Measurements from ENCODE around the gene RGMA.

The RGMA gene

DNA sequence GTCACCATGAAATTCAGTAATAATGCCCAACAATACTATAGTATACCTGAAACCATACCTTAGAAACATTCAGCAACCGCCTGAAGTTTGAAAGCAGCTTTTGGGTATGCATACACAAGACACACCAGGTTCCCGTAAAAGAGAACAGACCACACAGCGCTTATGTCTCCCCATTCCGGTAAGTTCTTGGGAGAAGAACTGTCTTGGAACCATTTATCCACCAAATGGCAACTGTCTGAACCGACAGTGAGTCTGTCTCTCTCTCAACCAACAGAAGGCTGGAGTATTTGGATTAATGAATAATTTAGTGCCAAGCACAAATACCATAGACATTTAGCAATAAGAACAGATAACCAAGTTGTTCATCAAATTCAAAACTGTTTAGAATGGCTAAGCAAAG is 7.6 kb downstream of the RGMA start:
- TF ChIP-seq, protein P1, sequence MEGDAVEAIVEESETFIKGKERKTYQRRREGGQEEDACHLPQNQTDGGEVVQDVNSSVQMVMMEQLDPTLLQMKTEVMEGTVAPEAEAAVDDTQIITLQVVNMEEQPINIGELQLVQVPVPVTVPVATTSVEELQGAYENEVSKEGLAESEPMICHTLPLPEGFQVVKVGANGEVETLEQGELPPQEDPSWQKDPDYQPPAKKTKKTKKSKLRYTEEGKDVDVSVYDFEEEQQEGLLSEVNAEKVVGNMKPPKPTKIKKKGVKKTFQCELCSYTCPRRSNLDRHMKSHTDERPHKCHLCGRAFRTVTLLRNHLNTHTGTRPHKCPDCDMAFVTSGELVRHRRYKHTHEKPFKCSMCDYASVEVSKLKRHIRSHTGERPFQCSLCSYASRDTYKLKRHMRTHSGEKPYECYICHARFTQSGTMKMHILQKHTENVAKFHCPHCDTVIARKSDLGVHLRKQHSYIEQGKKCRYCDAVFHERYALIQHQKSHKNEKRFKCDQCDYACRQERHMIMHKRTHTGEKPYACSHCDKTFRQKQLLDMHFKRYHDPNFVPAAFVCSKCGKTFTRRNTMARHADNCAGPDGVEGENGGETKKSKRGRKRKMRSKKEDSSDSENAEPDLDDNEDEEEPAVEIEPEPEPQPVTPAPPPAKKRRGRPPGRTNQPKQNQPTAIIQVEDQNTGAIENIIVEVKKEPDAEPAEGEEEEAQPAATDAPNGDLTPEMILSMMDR (IDR thresholded peaks at IDR 0.05; ENCODE audit: extremely low read depth, missing control alignments), result no peak
- DNase-seq (ENCODE audit: low spot score), result no peak

DNA sequence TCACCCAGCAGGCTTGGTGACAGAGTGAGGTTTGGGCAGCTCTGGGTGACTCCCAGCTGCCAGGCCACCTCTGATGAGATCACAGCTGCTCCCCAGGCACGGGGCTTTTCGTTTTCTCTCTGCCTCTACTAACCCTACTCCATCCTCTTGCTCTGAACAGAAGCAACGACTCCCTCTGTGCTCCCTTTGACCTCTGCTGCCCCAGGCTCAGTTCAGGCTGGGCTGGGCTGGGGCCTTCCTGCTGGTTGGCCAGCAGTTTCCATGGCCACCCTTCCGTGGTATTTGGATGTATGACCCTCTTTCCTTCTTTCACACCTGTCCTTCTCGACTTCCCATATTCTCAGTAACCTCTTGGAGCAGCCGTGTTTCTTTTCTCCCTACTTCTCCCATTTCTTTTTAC is 8.6 kb downstream of the RGMA start:
- TF ChIP-seq, protein P1 (IDR thresholded peaks at IDR 0.05; ENCODE audit: extremely low read depth, missing control alignments), result no peak
- DNase-seq (ENCODE audit: low spot score), result no peak

DNA sequence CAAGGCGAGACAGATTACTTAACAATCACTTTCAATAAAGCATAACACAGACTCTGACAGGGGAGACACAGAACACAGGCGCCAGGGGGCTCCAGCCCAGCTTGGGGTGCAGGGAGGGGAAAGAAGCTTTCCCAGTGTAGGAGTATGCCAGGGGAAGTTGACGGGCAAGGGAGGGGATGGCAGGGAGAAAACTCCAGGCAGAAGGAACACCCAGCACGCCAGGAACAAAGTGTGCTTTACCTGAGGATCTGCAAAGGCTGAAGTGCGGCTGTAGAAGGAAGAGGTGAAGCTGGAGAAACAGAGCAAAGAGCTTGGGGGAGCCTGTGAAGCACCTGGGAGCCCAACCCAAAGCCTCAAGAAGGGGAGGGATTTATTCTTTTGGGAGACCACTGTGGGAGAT is 12.1 kb downstream of the RGMA start:
- DNase-seq (ENCODE audit: low spot score), result no peak
- TF ChIP-seq, protein P1 (IDR thresholded peaks at IDR 0.05; ENCODE audit: extremely low read depth, missing control alignments), result no peak

DNA sequence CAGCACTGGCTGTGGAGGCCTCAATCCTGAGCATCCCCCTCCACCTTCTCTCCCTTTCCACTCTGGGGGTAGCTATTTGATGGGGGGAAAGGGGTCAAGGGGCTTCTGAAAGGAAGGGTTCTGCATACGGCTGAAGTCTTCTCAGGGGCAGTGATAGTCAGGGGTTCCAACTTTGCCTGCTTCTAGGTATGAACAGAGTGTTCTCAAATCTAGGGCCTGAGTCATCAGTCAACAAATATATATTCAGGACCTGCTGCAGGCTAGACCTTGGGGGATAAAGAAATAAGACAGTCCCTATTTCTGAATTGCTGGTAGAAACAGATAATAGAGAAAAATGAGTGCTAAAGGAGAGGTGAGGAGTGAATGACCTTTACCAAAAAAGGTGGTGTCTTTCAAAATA is 12.8 kb downstream of the RGMA start:
- DNase-seq (ENCODE audit: low spot score), result no peak
- TF ChIP-seq, protein P1 (IDR thresholded peaks at IDR 0.05; ENCODE audit: extremely low read depth, missing control alignments), result no peak

DNA sequence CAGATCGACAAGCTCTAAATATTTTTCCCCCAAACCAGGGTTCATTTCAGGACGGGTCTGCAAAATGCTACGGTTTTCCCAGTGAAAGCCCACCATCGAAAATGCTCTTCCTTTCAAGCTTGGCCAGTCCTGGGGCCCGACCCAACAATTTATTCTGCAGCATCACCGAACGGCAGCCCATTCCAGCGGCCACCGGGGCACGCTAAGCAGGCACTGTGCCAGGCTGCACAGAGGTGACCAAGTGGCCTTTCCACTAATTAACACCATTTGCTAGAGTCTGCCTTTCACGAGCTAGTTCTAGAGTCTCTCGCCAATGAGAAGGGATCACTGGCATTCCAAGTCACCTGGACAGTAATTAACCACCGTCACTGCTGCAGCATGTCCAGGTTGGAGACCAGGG is 14.4 kb downstream of the RGMA start:
- DNase-seq (ENCODE audit: low spot score), result no peak
- TF ChIP-seq, protein P1 (IDR thresholded peaks at IDR 0.05; ENCODE audit: extremely low read depth, missing control alignments), result no peak

DNA sequence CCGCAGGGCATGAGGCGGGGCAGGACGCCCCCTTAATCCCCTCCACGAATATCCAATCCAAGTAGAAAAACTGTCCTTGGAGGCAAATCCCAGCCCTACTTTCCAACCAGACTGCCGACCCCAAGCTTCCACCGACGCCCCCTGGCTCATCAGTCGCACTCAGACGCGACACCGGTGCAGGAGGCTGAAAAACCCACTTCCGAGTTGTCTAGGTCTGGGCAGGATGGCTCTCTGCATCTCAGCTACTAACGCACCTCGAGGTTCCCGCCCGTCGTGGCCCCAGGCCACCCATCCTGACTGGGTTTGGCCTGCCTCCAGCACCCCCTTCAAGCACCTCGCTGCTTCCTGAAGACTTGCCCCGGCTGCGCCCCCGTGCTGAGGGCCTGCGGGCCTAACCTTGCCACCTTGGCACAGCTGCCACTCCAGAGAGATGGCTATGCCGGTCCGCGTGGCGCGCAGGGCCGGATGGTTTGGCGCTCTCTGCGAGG is 15.5 kb downstream of the RGMA start:
- TF ChIP-seq, protein P1 (IDR thresholded peaks at IDR 0.05; ENCODE audit: extremely low read depth, missing control alignments), result no peak
- no peak for DNase-seq (ENCODE audit: low spot score)

DNA sequence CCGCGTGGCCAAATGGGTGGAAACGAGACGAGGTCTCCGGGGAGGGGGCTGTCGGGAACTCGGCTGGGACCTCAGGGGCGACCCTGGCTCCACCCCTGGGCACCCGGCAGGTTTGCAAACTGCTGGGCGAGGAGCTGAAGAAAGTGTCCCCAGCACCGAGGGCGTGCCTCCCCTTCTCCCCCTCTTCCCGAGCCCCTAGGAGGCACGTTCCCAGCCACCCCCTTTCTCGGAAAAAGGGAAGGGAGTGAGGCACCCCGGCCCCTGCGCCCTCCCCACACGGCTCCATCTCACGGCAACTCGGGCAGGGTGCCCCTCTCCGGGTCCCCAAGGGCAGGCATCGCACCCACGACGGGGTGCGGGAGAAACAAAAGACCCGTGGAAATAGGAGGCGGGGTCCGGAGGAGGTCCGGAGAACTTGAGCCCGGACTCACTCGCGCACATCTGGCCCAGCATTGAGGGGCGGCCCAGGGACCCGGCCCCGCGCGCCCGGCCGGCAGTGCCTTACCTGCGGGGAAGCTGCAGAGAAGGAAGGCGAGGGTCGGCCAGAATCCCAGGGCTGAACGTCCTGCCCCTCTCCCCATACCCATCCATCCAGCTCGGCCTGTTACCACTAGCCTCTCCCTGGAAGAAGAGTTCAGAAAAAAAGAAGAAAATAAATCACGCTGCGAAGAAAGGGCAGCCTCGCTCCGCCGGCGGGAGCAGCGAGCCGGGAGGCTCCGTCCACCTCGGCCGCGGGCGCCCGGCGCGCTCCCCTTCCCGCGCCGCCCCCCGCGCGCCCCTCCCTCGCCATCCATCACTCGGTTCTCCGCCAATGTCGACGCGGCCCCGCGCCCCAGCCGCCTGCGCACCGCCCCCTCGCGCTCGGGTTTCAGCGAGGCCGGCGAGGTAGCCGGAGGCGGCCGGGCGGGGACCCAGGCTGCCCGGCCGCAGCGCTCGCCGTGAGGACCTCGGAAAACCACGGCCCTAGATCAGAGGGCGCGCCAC is 16.3 kb downstream of the RGMA start:
- DNase-seq (ENCODE audit: low spot score), result no peak
- TF ChIP-seq, protein P1 (IDR thresholded peaks at IDR 0.05; ENCODE audit: extremely low read depth, missing control alignments), result no peak
